A549 (cell line): ENCODE measurements around the gene ABCF2.

ENCODE experiments used
- CEBPB ChIP-seq, 2 experiments: fragments of >200 bp in 1 of 2; sonication (Bioruptor Twin) in 1 of 2; formaldehyde crosslinking in 1 of 2; IDR thresholded peaks; 2 replicates each; pipeline ENCODE4 v1.6.1; 2012 to 2016
- MAZ ChIP-seq: fragments of 150-350 bp; IDR thresholded peaks from 2 replicates; pipeline ENCODE4 v1.6.1; 2014; ENCODE audit warnings: antibody characterized with exemption, low read depth, low read length, borderline replicate concordance
- POLR2A ChIP-seq: IDR thresholded peaks from 2 replicates; pipeline ENCODE4 v1.6.1; 2012; ENCODE audit warnings: mild to moderate bottlenecking, low read length
- TF ChIP-seq, protein P1 (sequence below): fragments of >200 bp; sonication (Bioruptor Twin); formaldehyde crosslinking; IDR thresholded peaks from 3 replicates; pipeline ENCODE4 v1.5.1; 2016

- TF ChIP-seq POLR2A (no peak), MAZ (no peak), CEBPB (IDR thresholded peaks at IDR 0.05) (no peak)
- TF ChIP-seq, protein P1, sequence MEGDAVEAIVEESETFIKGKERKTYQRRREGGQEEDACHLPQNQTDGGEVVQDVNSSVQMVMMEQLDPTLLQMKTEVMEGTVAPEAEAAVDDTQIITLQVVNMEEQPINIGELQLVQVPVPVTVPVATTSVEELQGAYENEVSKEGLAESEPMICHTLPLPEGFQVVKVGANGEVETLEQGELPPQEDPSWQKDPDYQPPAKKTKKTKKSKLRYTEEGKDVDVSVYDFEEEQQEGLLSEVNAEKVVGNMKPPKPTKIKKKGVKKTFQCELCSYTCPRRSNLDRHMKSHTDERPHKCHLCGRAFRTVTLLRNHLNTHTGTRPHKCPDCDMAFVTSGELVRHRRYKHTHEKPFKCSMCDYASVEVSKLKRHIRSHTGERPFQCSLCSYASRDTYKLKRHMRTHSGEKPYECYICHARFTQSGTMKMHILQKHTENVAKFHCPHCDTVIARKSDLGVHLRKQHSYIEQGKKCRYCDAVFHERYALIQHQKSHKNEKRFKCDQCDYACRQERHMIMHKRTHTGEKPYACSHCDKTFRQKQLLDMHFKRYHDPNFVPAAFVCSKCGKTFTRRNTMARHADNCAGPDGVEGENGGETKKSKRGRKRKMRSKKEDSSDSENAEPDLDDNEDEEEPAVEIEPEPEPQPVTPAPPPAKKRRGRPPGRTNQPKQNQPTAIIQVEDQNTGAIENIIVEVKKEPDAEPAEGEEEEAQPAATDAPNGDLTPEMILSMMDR, result no peak
These were observed 45.4 kb upstream of the ABCF2 start for GRCh38 chr7:151272405-151272804.
